ENCODE data around the gene ZNF782. TPM values are rescaled to one million over a fixed set of nuclear protein-coding genes. Genes with fewer than 3 reads are reported as not detected.

Gene ZNF782
- 3.5 and 4.5 TPM in 2 replicates for total RNA-seq

DNA sequence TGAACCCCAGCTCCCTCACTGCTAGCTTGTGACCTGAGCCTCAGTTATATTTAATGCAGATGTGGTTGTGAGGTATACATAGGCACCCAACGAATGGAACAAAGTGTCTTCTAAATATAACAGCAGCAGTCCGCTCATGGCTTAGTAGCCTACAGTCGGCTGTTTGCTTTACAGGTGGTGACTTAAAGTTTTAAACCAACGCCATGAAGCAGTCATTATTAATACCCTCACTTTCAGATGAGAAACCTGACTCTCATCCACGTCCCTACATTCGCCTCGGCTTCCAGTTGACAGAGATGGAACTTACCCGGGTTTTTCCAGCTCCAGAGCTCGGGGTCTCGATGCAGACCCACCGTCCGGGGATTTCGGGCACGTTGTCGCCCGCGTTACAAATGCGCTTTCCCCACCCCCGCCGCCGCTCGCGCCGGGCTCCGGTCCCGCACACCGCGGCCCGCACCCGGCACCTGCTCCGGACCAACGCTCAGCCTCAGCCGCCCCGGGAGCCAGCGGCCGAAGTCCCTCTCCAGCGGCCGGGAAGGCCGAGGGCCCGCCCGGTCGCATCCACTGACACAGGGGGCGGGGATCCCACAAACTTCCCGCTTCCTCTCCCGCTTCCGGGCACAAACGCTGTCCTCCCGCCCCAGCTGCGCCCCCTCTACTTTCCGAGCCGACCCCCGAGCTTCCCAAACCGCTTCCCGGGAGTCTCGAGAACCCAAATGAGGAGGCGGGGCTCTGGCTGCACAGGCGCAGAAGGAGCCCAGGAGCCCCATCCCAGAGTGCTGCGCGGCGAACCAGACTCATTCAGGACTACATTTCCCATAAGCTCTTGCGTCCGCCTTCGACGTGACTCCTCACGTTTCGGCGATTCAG lies at the start of gene ZNF782:
ZNF782 (minus strand) TSS at position 734 of the 870 bp plus-strand sequence. CDS start 2,553 bp downstream, outside the sequence.

Other genes starting within 250 kb of the ZNF782 start
- gene CDC14B, start 234.7 kb downstream of the ZNF782 start, total RNA-seq: 11.8 and 18.3 TPM in 2 replicates
- 7.9 and 8.4 TPM in 2 replicates for gene PRXL2C, start 199.2 kb downstream of the ZNF782 start, total RNA-seq
- 4.5 and 9.9 TPM in 2 replicates for gene ZNF510, start 76.4 kb downstream of the ZNF782 start, total RNA-seq
- not detected in 2 replicates for gene NUTM2G, start 74.3 kb upstream of the ZNF782 start, total RNA-seq
- gene CTSV, start 184.6 kb upstream of the ZNF782 start, total RNA-seq: 0.24 and 2.1 TPM in 2 replicates